IMR-90 (cell line): Measurements from ENCODE around the gene SIK3. TPM values are rescaled to one million over a fixed set of nuclear protein-coding genes. Genes with fewer than 3 reads are reported as not detected.

Source experiments
- RAD21 ChIP-seq: IDR thresholded peaks from 2 replicates; pipeline ENCODE4 v1.6.1; 2012; ENCODE audit warnings: low read length, improper control_type of control experiment
- SMC3 ChIP-seq: fragments of 150-350 bp; IDR thresholded peaks from 2 replicates; pipeline ENCODE4 v1.6.1; 2016; ENCODE audit warnings: low read depth, mild to moderate bottlenecking, antibody characterized with exemption, low read length, moderate library complexity
- polyA plus RNA-seq, 3 experiments: library from polyadenylated mRNA; depleted of rRNA; stranded (reverse); fragments of >200 nt; gene quantifications; 2 replicates each; pipeline ENCODE4 v1.2.3, GENCODE V29; 2012; ENCODE audit warnings: low replicate concordance in 1 of 3
- total RNA-seq: library from RNA; depleted of rRNA; stranded (reverse); fragments of >200 nt; gene quantifications from 2 replicates; pipeline ENCODE4 v1.2.3, GENCODE V29; 2012
- TF ChIP-seq, protein P1 (sequence below): conservative IDR thresholded peaks from 2 replicates; pipeline ENCODE4 v1.5.1; 2012; ENCODE audit warnings: mild to moderate bottlenecking, low read depth, low read length, improper control_type of control experiment

SIK3 gene
- total and polyA plus RNA-seq, 2 of the 4 experiments (the other 2 are of a cell fraction) = 8.2 to 9.1 TPM

- TF ChIP-seq, protein P1, sequence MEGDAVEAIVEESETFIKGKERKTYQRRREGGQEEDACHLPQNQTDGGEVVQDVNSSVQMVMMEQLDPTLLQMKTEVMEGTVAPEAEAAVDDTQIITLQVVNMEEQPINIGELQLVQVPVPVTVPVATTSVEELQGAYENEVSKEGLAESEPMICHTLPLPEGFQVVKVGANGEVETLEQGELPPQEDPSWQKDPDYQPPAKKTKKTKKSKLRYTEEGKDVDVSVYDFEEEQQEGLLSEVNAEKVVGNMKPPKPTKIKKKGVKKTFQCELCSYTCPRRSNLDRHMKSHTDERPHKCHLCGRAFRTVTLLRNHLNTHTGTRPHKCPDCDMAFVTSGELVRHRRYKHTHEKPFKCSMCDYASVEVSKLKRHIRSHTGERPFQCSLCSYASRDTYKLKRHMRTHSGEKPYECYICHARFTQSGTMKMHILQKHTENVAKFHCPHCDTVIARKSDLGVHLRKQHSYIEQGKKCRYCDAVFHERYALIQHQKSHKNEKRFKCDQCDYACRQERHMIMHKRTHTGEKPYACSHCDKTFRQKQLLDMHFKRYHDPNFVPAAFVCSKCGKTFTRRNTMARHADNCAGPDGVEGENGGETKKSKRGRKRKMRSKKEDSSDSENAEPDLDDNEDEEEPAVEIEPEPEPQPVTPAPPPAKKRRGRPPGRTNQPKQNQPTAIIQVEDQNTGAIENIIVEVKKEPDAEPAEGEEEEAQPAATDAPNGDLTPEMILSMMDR = no peak
- TF ChIP-seq RAD21 (no peak), SMC3 (no peak)
Observed at GRCh38 chr11:117096201-117096991, 1.8 kb downstream of the SIK3 start (continued).
